Ovary (tissue), 9 donors: ENCODE data around the gene DNAJC25. TPM values are rescaled to one million over a fixed set of nuclear protein-coding genes. Genes with fewer than 3 reads are reported as not detected.

ENCODE experiments used
- DNase-seq, 5 donors: peaks; one replicate each; pipeline ENCODE4 v3.0.0-alpha.2; 2019 to 2020
- H3K27ac ChIP-seq, 2 donors: fragments of 200-600 bp; one replicate each; pipeline versions ENCODE4 v1.5.1 to v1.8.0; 2019 to 2022
- H3K27me3 ChIP-seq: fragments of 200-600 bp; one replicate; pipeline ENCODE4 v1.8.0; 2022
- H3K36me3 ChIP-seq: fragments of 200-600 bp; sonication (generic); one replicate; pipeline ENCODE4 v1.5.1; 2019
- H3K4me1 ChIP-seq: one replicate; pipeline ENCODE4 v1.8.1; 2013; ENCODE audit warnings: mild to moderate bottlenecking, moderate library complexity; ENCODE audit not compliant: insufficient read depth
- H3K4me3 ChIP-seq: fragments of 200-600 bp; sonication (generic); one replicate; pipeline ENCODE4 v1.5.1; 2017
- H3K9me3 ChIP-seq, 2 donors: fragments of 200-600 bp in 1 of 2; sonication (generic) in 1 of 2; one replicate each; pipeline versions ENCODE4 v1.5.1 to v1.8.1; 2013 to 2019; ENCODE audit warnings: mild to moderate bottlenecking in 1 of 2, moderate library complexity in 1 of 2
- CTCF ChIP-seq, 3 donors: fragments of 450-650 bp in 2 of 3; fragments of 200-600 bp in 1 of 3; IDR thresholded peaks; one replicate each; pipeline versions ENCODE4 v1.5.1 to v1.8.0; 2016 to 2022; ENCODE audit warnings: antibody characterized with exemption in 3 of 3, mild to moderate bottlenecking in 1 of 3
- EP300 ChIP-seq: sonication (generic); formaldehyde crosslinking; IDR thresholded peaks from one replicate; pipeline ENCODE4 v1.6.1; 2017; ENCODE audit warnings: antibody characterized with exemption
- POLR2A ChIP-seq: fragments of 450-650 bp; IDR thresholded peaks from one replicate; pipeline ENCODE4 v1.6.1; 2017; ENCODE audit warnings: antibody characterized with exemption, mild to moderate bottlenecking, moderate library complexity
- WGBS, 3 donors: extraction: QIAGEN DNeasy Blood & Tissue Kit in 1 of 3; methylation state at CpG; one replicate each; pipeline versions ENCODE4 v1.1.5 to v1.1.7; 2013 to 2017; 5-methylcytosine and 5-hydroxymethylcytosine counted together
- intact Hi-C, 4 donors: fragments of 100-400 bp; cut with DNase I; formaldehyde crosslinking; loops; one replicate each; pipeline versions ENCODE4 v1.11.0 to v1.15.1; 2022 to 2023
- polyA plus RNA-seq, 2 donors: library from polyadenylated mRNA; stranded (reverse); fragments of 200-250 nt in 1 of 2; fragments of 350-450 nt in 1 of 2; fragmentation: Illumina TruSeq in 1 of 2; extraction: RNeasy Lipid Tissue Mini Kit (QIAGEN cat#74804) in 1 of 2; gene quantifications; one replicate each; pipeline ENCODE4 v1.2.3, GENCODE V29; 2013 to 2014
- total RNA-seq, 7 donors: library from RNA; depleted of rRNA in 2 of 7; stranded (reverse); fragments of >200 nt in 2 of 7; fragmentation: NEBNext Ultra II Directional in 3 of 7; extraction: Animal tissue kit (Norgen Biotek cat#: 25700) in 3 of 7; gene quantifications; one replicate each; pipeline versions ENCODE4 v1.1.0 to v1.2.4, GENCODE V29; 2016 to 2023
- donor health status: DM: no; HTN: no; CAD: no; lungs with moderate emphysema.
- donor health status: DM: no; HTN: no; CAD: no.
- donor health status: Bipolar disorder and iron deficiency.
- donor health status: DM: yes; HTN: yes; CAD: no.
- donor health status: DM: no; HTN: no; CAD: no.
- donor health status: DM: yes; HTN: yes; CAD: no.

The DNAJC25 gene
- total and polyA plus RNA-seq, 9 donors: 5.3 to 12.3 (median 7.9) TPM

DNA sequence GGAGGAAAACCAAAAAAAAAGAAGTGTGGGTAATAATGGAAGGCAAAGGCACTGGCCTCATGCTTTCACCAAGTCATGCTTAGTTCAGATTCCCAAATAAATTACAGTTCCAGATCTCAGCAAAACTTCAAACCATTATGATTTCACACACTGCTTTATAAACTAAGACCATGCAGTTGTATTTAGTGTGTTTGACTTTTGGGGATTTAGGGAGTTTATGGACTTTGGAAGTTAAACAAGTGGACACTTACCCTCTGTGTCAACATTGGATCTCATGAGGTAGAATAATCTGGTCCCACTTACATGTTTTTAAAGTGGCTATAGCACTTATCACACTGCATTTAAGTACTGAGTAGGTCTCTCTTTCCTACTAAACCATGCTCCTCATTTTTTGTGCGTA is 3.7 kb downstream of the DNAJC25 start:
- Histone ChIP-seq H3K27me3 (no peaks in the 10 kb centered on the region), H3K4me3 (no peak overlapping the region), H3K36me3 (no peaks in the 10 kb centered on the region), H3K27ac (no peak overlapping the region), H3K4me1 (peaks cover 6% of the 10 kb centered on the region), H3K9me3 (no peaks in the 10 kb centered on the region)
- intact Hi-C loops: no loop called here
- TF ChIP-seq CTCF (IDR thresholded peaks at IDR 0.05): no peak
- no peak for TF ChIP-seq POLR2A
- no peak for DNase-seq
- WGBS, 3 donors: 82 to 94% (median 86%) methylated on average over 1 of the region's 1 CpG

DNA sequence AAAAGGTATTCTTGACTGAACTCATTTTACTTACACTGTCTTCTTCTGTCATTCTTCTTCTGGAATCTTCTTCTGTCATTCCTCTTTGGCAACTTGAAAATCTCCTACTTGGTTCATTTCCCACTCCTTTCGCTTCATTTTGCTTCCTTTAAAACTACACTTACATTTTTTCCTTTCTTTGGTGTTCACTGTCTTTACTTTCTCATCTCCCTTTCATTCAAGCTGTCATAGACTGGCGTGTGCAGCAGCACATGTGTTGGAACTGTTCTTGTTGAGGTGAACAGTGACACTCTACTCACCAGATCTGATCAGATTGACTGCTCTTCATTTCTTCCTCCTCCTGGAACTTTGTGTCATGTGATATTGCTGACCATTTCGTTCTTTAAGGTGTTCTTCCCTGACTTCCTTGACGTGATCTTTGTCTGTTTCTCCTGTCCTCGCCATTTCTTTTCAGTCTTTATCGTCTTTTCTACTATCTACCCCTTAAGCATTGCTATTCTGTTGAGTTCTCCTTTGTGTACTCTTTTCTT is 6.4 kb downstream of the DNAJC25 start:
- no peak overlapping the region for H3K27ac ChIP-seq
- TF ChIP-seq POLR2A: no peak
- no peak for TF ChIP-seq CTCF (IDR thresholded peaks at IDR 0.05)
- no peak for TF ChIP-seq EP300
- 67 to 83% (median 72%) methylated on average over 6 of the region's 6 CpGs for WGBS, 3 donors

DNA sequence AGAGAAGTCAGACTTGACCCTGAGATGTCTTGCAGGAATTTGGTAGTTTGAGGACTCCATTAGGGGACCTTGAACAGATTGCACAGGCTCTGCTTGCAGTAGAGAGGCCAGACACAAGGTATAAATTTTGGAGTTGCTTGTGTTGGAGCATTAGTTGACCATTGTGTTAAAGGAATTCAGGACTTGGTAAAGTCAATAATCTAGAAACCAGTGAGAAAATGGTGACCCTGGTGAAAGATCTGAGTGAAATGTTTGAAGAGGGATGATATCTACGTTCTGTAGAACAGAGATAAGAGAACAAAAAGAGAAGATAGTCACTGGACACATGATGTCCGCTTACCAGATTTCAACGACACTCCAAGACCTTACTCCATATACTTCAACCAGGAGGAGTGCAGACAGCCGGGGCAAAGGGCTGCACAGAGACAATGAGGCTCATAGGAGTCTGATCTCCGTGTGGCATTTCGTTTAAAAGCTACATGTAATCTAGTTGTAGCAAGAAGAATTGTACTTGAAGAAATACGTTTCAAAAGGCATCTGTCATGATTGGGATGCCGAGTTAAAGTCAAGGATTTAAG is 13.2 kb downstream of the DNAJC25 start:
- H3K9me3 ChIP-seq: no peaks in the 10 kb centered on the region
- TF ChIP-seq CTCF (IDR thresholded peaks at IDR 0.05) (no peak), EP300 (no peak), POLR2A (no peak)
- intact Hi-C loops: no loop called here
- 84 to 86% (median 85%) methylated on average over 8 of the region's 8 CpGs for WGBS, 3 donors
- no peaks in the 10 kb centered on the region for H3K4me1 ChIP-seq
- H3K27me3 ChIP-seq: no peaks in the 10 kb centered on the region
- no peaks in the 10 kb centered on the region for H3K36me3 ChIP-seq
- no peak overlapping the region for H3K27ac ChIP-seq
- no peak for DNase-seq
- H3K4me3 ChIP-seq: no peak overlapping the region

More for the DNA sequence above, 6.4 kb downstream of the DNAJC25 start:
- peaks cover 6% of the 10 kb centered on the region for H3K4me1 ChIP-seq
- DNase-seq: no peak
- no peaks in the 10 kb centered on the region for H3K36me3 ChIP-seq
- H3K4me3 ChIP-seq: no peak overlapping the region
- intact Hi-C loops: no loop called here
- H3K27me3 ChIP-seq: no peaks in the 10 kb centered on the region
- no peaks in the 10 kb centered on the region for H3K9me3 ChIP-seq

DNA sequence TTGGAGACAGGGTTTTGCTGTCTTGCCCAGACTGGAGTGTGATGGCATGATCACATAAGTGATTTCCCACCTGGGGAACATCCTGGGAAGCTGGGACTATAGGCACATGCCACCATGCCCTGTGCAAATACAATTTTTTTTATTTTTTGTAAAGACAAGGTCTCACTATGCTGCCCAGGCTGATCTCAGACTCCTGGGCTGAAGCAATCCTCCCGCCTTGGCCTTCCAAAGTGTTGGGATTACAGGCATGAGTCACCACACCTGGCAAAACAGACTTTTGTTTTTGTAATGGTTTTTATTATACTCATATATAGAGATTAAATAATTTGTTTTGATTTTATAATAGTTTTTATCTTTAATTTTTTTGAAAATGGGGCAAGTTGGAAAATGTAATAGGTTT is 14.7 kb downstream of the DNAJC25 start:
- no peak for DNase-seq
- WGBS, 3 donors: 87 to 97% (median 92%) methylated on average over 1 of the region's 1 CpG
- Histone ChIP-seq H3K27ac (no peak overlapping the region), H3K9me3 (no peaks in the 10 kb centered on the region), H3K4me3 (no peak overlapping the region), H3K36me3 (no peaks in the 10 kb centered on the region), H3K27me3 (no peaks in the 10 kb centered on the region), H3K4me1 (no peaks in the 10 kb centered on the region)
- intact Hi-C loops: no loop called here
- TF ChIP-seq EP300 (no peak), POLR2A (no peak), CTCF (IDR thresholded peaks at IDR 0.05) (no peak)
